HG03565 (cell line): ENCODE measurements around the gene FBXW11.

Experiments used
- ATAC-seq: cut with Tn5 transposase; IDR thresholded peaks from one replicate; pipeline ENCODE4 v1.9.1; 2021; ENCODE audit warnings: mild to moderate bottlenecking, moderate library complexity; ENCODE audit not compliant: unreplicated experiment

Gene FBXW11

DNA sequence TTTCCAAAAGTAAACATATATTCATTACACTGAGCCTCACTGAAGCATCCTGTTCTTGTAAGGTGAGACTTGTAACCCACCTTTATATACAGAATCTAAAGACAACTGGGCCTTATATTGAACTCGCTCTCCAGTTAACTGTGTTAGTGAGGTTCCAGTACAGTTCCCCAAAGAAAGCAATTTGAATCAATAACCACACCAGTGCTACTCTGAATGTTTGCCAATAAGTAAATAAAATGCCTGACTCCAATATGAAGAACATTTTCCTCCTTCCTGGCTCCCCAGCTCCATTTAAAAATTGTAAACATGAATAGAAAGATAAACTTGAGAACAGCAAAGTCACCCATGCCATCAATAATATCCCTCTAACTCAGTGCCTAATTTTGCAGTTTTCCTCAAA is 50.1 kb downstream of the FBXW11 start:
- no peak for ATAC-seq

DNA sequence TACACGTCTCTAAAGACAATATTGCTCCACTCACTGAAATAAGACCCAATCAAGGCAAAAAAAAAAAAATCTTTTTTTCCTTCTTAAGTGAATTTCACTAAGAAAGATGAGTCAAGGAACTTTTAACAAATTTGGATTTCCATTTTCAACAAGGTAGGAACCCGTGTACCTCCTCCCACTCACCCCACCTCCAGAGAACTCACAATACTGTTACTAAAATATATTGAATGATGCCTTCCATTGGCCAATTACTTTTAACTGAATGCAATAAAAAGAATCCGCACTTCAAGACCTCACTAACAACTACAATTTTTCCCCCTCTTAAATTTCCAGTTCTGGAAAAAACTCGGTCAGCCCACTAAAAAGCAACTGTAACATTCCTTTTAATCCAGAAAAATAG is 50.7 kb downstream of the FBXW11 start:
- ATAC-seq, result no peak

DNA sequence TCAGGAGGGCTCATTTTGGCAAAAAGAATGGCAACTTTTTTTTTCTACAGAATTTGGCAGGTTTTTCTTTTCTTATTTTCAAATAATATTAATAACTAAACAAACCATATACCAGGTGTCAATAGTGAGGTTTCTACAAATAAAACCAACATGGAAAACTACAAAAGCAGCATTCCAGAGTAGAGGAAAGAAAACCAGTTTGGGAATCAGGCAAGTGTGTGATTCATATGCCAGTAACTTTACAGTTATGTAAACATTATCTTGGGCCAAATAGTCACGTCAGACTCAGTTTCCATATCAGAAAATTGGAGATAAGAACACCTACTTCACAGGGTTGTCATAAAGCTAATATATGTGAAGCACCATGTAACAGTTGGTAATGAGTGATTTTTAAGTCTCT is 51.7 kb downstream of the FBXW11 start:
- no peak for ATAC-seq

DNA sequence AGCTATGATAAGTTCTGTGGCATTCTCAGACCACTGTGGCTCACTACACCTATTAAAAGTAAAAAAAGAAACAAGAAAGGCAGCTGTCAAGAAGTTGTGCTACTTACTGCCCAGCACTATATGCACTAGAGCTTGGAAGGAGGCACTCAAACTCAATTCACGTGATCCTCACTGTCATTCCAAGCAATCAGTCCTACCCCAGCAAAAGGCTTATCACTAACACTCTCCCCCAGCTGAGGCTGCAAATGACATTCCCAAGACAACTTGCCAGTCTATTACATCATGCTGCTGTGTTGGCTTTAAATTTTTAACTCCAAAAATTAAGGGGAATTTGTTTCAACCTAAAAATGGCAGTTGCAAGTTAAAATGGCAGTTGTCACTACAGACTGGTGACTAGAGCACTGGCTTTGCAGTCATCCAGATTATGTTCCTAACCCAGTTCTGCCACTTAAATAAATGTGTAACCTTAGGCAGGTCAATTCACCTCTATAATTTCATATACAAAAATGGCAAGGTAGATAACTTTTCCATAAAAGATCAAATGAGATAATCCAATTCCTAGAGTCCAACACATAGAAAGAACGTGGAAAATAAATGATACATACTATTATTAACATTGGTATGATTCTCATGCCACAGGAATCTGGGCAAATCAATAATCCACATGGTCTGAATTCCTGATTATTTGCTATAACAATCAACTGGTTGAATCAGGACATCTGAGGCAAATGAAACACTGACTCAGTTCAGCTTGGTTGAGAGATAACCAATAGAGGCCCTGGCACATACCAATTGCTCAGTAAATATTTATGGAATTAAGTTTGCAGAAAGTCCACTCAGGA is 52.4 kb downstream of the FBXW11 start:
- no peak for ATAC-seq

DNA sequence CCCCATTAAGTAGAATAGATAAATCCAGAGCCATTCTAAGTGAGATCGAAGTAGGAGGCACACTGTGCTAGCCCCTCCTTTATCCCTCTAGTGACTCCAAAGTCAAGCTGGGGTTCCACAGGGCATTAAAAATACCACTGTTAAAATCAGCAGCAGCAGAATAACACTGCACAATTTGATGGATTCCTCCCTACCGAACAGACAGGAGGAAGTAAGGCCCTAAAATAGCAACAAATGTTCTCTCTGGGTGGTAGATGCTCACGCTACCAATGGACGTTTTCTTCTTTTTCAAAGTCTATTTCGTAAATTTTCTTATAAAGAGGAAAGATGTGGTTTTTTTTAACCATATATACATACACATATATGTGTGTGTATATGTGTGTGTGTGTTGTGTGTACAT is 54.4 kb downstream of the FBXW11 start:
- no peak for ATAC-seq

DNA sequence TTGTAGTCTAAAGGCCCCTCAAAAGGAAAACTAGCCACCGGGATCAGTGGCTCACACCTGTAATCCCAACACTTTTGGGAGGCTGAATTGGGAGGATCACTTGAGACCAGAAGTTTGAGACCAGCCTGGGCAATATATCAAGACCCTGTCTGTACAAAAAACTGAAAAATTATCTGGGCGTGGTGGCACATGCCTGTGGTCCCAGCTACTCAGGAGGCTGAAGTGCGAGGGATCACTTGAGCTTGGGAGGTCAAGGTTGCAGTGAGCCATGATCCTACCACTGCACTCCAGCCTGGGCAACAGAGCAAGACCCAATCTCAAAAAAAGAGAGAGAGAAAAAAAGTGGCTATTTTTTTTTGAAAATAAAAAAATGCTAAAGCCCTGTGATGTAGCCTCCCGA is 55.2 kb downstream of the FBXW11 start:
- ATAC-seq, result no peak

DNA sequence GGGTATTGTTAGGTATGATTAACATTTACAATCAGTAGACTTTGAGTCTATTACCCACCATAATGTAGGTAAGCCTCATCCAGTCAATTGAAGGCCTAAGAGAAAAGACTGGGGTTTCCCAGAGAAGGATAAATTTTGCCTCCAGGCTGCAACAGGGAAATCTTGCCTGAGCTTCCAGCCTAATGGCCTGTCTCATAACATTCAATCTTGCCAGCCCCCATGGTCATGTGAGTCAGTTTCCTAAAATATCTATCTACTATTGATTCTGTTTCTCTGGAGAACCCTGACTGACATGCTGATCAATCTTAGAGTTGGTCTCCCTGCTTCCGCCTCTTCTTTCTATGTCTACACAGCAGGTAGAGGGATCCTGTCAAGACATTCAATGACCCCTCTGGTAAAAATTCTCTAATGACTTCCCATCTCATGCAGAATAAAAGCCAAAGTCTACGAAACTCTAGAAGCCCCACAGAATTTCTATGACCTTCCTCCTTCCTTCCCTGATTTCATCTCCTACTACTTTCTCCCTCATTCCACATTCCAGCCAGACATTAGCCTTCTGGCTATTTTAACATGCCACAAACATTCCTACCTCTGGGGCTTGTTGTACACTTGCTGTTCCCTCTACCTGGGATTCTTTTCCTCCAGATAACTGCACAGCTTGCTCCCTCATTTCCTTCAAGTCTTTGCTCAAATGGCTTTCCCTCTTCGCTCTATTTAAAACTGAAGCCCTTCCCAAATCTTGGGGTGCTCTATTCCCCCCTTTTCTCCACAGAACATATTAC is 60.2 kb downstream of the FBXW11 start:
- ATAC-seq, result no peak

DNA sequence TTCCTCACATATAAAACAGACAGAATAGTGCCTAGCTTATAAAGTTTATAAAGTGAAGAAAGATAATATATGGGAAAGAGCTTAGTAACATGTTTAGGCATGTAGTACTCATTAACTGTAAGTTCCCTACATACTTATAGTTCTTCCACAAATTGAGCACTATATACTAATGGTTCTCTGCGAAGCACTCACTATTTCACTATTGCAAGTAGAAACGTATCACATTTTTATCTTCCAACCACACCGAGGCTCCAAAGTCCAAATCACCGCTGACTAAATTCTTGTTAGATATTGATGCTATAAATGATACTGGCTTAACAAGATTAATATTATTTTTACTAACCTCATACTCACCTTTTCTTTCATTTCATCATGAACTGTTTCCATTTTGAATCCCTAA is 61.0 kb downstream of the FBXW11 start:
- no peak for ATAC-seq

DNA sequence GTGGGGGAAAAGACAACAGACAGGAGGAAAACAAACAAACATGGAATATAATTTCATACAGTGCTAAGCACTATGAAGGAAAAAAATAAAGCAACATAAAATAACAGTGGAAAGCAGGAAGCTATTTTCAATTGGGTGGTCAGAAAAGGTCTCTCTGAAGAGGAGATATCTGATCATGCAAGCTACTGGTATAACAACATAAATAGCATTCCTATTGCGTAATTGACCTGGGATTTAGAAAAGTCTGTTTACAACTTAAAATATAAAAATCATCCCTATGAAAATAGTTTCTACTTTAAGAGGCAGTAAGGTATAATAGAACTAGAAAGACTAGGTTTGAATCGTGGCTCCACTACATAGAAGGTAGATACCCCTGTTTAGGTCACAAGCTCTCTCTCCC is 61.4 kb downstream of the FBXW11 start:
- ATAC-seq, result no peak

DNA sequence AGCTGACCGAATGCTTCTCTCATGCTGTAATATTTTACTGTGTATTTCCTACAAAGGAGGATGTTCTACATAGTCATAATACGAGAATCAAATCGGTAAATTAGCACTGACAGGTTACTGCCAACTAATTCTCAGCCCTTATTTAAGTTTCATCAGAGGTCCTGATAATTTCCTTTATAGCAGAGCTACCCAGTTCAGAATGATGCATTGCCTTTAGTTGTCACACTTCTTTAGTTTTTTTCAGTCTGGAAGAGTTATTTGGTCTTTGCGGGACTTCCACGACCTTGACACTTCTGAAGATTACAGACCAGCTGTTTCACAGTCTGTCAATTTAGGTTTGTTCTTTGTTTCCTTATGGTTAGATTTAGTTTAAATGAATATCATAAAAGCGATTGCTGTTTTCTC is 64.3 kb downstream of the FBXW11 start:
- peak; percentile 39 for ATAC-seq

DNA sequence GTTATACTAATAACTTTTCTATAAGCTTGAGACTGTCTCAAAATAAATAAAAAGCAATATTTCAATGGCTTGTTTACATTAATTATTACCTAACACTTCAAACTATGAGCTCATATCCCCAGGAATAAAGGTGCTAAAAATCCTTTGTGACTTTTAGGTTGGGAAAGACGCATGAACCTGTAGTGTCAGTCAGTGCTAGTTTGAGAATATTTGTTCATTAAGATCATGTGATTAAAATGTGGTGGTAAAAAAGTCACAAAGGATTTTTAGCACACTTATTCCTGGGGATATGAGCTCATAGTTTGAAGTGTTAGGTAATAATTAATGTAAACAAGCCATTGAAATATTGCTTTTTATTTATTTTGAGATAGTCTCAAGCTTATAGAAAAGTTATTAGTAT is 64.8 kb downstream of the FBXW11 start:
- ATAC-seq, result peak; percentile 15

DNA sequence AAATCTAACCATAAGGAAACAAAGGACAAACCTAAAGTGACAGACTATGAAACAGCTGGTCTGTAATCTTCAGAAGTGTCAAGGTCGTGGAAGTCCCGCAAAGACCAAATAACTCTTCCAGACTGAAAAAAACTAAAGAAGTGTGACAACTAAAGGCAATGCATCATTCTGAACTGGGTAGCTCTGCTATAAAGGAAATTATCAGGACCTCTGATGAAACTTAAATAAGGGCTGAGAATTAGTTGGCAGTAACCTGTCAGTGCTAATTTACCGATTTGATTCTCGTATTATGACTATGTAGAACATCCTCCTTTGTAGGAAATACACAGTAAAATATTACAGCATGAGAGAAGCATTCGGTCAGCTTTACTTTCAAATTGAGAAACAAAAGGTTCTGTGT is 65.2 kb downstream of the FBXW11 start:
- ATAC-seq, result peak; percentile 55

DNA sequence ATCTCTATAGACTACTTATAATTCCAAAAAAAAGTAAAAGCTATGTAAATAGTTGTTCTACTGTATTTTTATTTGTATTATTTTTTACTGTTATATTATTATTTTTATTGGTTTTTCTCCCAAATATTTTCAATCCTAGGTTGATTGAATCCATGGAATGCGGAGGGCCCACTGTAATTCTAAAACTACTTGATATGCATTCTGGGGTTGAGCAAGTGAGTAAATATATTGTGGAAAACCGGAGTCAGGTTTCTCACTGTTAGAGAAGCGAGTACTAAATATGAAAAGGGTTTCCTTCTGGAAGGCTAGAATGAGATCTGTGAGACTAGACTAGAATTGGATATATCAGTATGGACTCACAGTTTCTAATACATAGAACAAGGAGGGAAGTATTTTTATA is 66.5 kb downstream of the FBXW11 start:
- ATAC-seq, result no peak

DNA sequence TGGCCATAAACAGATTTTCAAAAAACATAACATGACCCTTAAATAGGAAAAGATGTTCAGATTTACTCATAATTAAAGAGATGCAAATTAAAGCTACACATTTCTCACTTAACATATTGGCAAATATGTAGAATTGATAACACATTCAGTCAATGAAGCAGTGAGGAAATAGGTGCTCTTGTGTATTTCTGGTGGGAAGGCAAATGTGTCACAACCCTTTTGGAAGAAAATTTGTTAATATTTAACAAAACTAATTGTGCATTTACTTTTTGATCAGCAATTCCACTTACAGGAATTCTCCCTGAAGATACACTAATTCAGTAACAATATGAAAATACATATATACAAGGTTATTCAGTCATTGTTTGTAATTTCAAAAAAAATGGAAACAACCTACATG is 68.1 kb downstream of the FBXW11 start:
- no peak for ATAC-seq

DNA sequence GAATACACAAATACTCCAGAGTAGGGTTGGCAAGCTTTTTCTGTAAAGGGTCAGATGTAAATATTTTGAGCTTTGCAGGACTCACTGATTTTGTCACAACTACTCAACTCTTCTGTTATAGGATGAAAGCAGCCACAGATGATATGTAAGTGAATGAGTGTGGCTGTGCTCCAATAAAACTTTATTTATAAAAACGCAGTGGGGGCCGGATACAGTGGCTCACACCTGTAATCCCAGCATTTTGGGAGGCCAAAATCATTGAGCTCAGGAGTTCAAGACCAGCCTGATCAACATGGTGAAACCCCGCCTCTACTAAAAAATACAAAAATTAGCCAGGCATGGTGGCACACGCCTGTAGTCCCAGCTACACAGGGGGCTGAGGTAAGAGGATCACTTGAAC is 69.1 kb downstream of the FBXW11 start:
- no peak for ATAC-seq

DNA sequence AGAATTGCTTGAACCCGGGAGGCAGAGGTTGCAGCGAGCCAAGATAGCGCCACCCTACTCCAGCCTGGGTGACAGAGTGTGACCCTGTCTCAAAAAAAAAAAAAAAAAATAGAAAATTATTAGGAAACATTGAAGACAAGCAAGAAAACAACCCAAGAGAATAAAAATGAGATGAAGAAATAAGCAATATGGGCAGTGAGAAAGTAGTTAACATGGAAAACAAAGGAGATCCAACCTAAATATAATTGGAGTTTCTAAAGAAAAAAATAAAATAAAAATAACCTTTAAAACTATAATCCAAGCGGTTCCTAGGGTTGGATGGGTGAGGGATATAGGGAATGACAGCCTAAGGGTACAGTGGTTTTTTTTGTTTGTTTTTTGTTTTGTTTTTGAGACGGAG is 71.9 kb downstream of the FBXW11 start:
- no peak for ATAC-seq

DNA sequence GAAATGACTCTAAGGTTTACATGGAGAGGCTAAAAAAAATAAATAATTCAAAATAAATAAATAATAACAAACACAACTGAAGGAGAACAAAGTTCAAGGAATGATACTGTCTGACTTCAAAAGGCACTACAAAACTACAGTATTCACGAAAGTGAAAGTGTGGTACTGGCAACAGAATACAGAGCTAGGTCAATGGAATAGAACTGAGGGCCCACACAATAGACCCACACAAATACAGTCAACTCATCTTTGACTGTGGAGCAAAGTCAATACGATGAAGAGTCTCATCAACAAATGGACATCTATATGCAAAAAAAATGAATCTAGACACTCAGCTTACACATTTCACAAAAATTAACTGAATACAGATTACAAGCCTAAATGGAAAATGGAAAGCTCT is 75.3 kb downstream of the FBXW11 start:
- peak; percentile 46 for ATAC-seq

DNA sequence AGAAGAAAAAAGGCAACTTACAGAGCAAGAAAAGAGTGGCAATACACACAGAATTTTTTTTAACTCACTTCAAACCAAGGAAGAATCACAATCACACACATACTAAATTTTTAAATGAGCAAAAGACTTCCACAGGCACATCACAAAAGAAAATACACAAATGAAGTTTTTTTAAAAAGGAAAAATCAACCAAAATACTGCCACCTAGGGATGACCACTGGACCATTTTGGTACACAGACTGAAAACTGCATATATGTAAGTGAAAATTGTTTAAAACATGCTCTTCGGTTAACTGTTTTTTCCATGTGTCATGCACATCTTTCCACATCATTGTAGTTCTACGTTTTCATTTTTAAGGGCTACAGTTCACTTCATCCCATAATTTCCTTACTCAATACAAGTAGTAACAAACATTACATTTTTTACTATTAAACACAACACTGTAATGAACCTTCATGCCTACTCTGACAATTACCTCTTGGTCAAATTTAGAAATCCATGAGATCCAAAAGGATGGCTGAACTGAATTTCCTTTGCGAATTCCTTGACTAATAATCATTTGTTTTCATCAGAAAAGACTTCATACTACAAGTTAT is 79.0 kb downstream of the FBXW11 start:
- no peak for ATAC-seq

DNA sequence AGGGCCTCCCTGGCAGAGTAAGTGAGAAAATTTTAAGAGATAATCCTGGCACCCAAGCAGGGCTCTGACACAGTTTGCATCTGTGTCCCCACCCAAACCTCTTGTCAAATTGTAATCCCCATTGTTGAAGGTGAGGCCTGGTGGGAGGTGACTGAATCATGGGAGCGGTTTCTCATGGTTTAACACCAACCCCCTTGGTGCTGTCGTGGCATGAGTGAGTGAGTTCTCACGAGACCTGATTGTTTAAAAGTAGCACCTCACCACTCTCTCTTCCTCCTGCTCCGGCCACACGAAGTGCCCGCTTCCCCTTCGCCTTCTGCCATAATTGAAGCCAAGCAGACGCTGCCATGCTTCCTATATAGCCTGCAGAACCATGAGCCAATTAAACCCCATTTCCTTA is 80.1 kb downstream of the FBXW11 start:
- ATAC-seq, result peak; percentile 64

DNA sequence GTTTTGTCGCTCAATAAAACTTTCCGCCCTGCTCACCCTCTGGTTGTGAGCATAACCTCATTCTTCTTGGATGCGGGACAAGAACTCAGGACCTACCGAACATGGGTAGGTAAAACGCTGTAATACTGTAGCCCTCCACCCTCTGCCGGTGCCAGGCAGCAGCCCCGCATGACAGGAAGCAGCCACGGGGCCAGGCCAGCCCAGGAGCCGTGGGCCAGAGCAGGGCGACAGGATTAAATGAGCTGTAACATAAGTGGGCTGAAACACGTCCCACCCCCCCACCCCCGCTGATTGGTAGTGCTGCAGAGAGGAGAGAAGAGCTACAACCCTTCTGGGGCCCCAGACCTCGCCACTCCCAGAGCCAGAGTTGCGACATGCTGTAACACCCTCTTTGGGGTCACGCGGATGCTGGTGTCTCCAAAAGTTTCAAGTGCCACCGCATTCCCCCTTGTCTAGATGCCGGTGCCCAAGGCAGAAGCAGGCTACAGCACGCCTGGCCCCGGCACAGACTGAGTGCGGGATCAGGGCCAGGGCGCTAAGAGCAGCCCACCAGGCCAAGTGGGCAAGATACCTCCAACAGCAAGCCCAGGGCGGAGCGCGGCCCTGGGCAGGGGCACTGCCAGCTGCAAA is 81.8 kb downstream of the FBXW11 start:
- no peak for ATAC-seq

DNA sequence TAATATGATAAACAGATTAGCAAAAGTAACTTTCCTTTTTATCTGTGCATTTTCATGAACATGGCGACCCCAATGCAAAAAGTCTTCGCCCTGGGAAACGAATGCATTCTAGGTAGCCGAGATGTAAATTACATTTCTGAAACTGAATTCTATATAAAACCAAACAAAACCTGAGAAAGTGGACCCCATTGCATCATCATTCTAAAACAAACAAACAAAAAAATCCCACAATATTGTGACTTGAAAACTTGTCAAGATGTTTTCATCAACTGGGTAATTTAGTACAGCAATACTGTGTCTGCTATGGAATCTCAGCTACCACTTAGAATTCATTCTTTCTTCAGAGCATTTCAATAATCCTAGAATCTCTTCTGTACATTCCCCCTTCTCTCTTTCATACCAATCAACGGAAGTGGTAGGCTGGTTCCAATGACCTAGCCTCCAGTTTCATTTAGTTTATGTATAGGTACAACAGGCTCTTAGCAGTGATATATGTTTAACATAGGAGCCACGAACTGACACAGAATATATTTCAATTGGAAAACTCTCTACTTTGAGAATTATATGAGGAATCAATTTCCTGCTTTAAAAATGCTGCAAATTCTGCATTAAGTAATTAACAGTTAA is 85.6 kb downstream of the FBXW11 start:
- peak; percentile 60 for ATAC-seq
